Esophagus squamous epithelium (tissue), 5 donors: Measurements from ENCODE around the gene GOLGA5. TPM values are rescaled to one million over a fixed set of nuclear protein-coding genes. Genes with fewer than 3 reads are reported as not detected.

Experiments
- DNase-seq: peaks from one replicate; lab custom pipeline; 2025; lab: John Stamatoyannopoulos, UW
- H3K27ac ChIP-seq, 4 donors: fragments of 200-600 bp; sonication (generic); one replicate each; pipeline ENCODE4 v1.5.1; 2016 to 2019; ENCODE audit warnings: mild to moderate bottlenecking in 1 of 4
- H3K27me3 ChIP-seq, 4 donors: fragments of 200-600 bp; sonication (generic); 1 replicate in 3 of 4; 2 replicates in 1 of 4; pipeline versions ENCODE4 v1.5.1 to v1.6.0; 2017 to 2021; ENCODE audit warnings: antibody characterized with exemption in 1 of 4
- H3K36me3 ChIP-seq, 3 donors: fragments of 200-600 bp; sonication (generic); one replicate each; pipeline ENCODE4 v1.5.1; 2016 to 2019
- H3K4me1 ChIP-seq, 3 donors: fragments of 200-600 bp; sonication (generic); one replicate each; pipeline ENCODE4 v1.5.1; 2017 to 2019
- H3K4me3 ChIP-seq, 4 donors: fragments of 200-600 bp; sonication (generic); 1 replicate in 3 of 4; 2 replicates in 1 of 4; pipeline ENCODE4 v1.5.1; 2016 to 2019; ENCODE audit warnings: mild to moderate bottlenecking in 2 of 4, moderate library complexity in 1 of 4
- H3K9me3 ChIP-seq, 3 donors: fragments of 200-600 bp; sonication (generic); one replicate each; pipeline ENCODE4 v1.5.1; 2016 to 2019
- CTCF ChIP-seq, 6 experiments: fragments of 450-650 bp in 4 of 6; fragments of 200-600 bp in 2 of 6; sonication (generic) in 2 of 6; IDR thresholded peaks; one replicate each; pipeline ENCODE4 v1.5.1; 2016 to 2019; ENCODE audit warnings: antibody characterized with exemption in 6 of 6, mild to moderate bottlenecking in 4 of 6, moderate library complexity in 4 of 6
- POLR2A ChIP-seq, 4 donors: fragments of 450-650 bp; IDR thresholded peaks; one replicate each; pipeline ENCODE4 v1.6.1; 2017; ENCODE audit warnings: antibody characterized with exemption in 4 of 4, mild to moderate bottlenecking in 4 of 4, moderate library complexity in 3 of 4
- WGBS, 2 donors: methylation state at CpG; one replicate each; pipeline ENCODE4 v1.1.5; 2018; 5-methylcytosine and 5-hydroxymethylcytosine counted together
- intact Hi-C: fragments of 100-400 bp; cut with DNase I; formaldehyde crosslinking; loops from one replicate; pipeline ENCODE4 v1.15.0; 2022
- total RNA-seq, 4 donors: library from RNA; depleted of rRNA; stranded (reverse); fragments of >200 nt; gene quantifications; one replicate each; pipeline ENCODE4 v1.1.0, GENCODE V29; 2016
- donor health status: DM: yes; HTN: yes; CAD: no.

The GOLGA5 gene
- total RNA-seq, 4 donors from 2014 or later: 23.2 to 37.2 (median 31.7) TPM

- Histone ChIP-seq H3K36me3 (no peaks in the 10 kb centered on the region), H3K27me3 (no peaks in the 10 kb centered on the region), H3K4me1 (peaks cover 0 to 9% (median 0%) of the 10 kb centered on the region in 3 donors), H3K27ac (no peak overlapping the region), H3K4me3 (no peak overlapping the region), H3K9me3 (peaks cover 0 to 3% (median 0%) of the 10 kb centered on the region in 3 donors)
- intact Hi-C loops: loop anchor here (10.0 kb wide), 2 partner anchors 69 to 99 kb away; no protein-coding TSS in a partner anchor
- peak; percentile 43 to 75 (median 55) for TF ChIP-seq CTCF (IDR thresholded peaks at IDR 0.05)
- no peak for TF ChIP-seq POLR2A (IDR thresholded peaks at IDR 0.05)
- DNase-seq: no peak
- WGBS, 2 donors: 39 to 45% methylated on average over 2 of the region's 2 CpGs
These were observed 10.2 kb upstream of the GOLGA5 start for GRCh38 chr14:92783813-92784431.

GRCh38 chr14:92785667-92786426 lies 8.3 kb upstream of the GOLGA5 start:
- Histone ChIP-seq H3K27me3 (no peaks in the 10 kb centered on the region), H3K27ac (peak overlapping the region in 2 of 4 donors; percentile 10 to 52), H3K36me3 (no peaks in the 10 kb centered on the region), H3K4me1 (peaks cover 0 to 9% (median 0%) of the 10 kb centered on the region in 3 donors), H3K4me3 (no peak overlapping the region), H3K9me3 (peaks cover 0 to 15% (median 7%) of the 10 kb centered on the region in 3 donors)
- WGBS, 2 donors: 59 to 62% methylated on average over 5 to 6 of the region's 6 CpGs
- no peak for TF ChIP-seq POLR2A (IDR thresholded peaks at IDR 0.05)
- TF ChIP-seq CTCF (IDR thresholded peaks at IDR 0.05): no peak
- DNase-seq: no peak
- intact Hi-C loops: loop anchor here (10.0 kb wide), 2 partner anchors 71 to 101 kb away; no protein-coding TSS in a partner anchor

- Histone ChIP-seq H3K27ac (peak overlapping the region in 1 of 4 donors; percentile 52), H3K4me1 (peaks cover 0 to 9% (median 0%) of the 10 kb centered on the region in 3 donors), H3K27me3 (no peaks in the 10 kb centered on the region), H3K36me3 (no peaks in the 10 kb centered on the region), H3K9me3 (peaks cover 0 to 15% (median 7%) of the 10 kb centered on the region in 3 donors), H3K4me3 (no peak overlapping the region)
- no peak for DNase-seq
- TF ChIP-seq POLR2A (IDR thresholded peaks at IDR 0.05) (no peak), CTCF (IDR thresholded peaks at IDR 0.05) (no peak)
- intact Hi-C loops: loop anchor here (10.0 kb wide), 2 partner anchors 72 to 102 kb away; no protein-coding TSS in a partner anchor
- WGBS, 2 donors: 87 to 93% methylated on average over 1 of the region's 1 CpG
These were observed 7.7 kb upstream of the GOLGA5 start for GRCh38 chr14:92786427-92786756.

GRCh38 chr14:92787554-92787953 lies 6.6 kb upstream of the GOLGA5 start:
- no peak for TF ChIP-seq CTCF (IDR thresholded peaks at IDR 0.05)
- no peak for TF ChIP-seq POLR2A (IDR thresholded peaks at IDR 0.05)
- H3K36me3 ChIP-seq: no peaks in the 10 kb centered on the region
- no peak overlapping the region for H3K27ac ChIP-seq
- peaks cover 0 to 15% (median 7%) of the 10 kb centered on the region in 3 donors for H3K9me3 ChIP-seq
- DNase-seq: no peak
- no peaks in the 10 kb centered on the region for H3K27me3 ChIP-seq
- intact Hi-C loops: loop anchor here (10.0 kb wide), 2 partner anchors 73 to 103 kb away; no protein-coding TSS in a partner anchor
- H3K4me3 ChIP-seq: no peak overlapping the region
- H3K4me1 ChIP-seq: peaks cover 0 to 9% (median 0%) of the 10 kb centered on the region in 3 donors
- WGBS, 2 donors: 70 to 89% methylated on average over 2 of the region's 2 CpGs
